GM23338 (cell line): ENCODE measurements around the gene ARHGAP30. TPM values are rescaled to one million over a fixed set of nuclear protein-coding genes. Genes with fewer than 3 reads are reported as not detected.

ENCODE experiments used
- ATAC-seq: fragments of 200-7000 bp; cut with Tn5 transposase; 3 replicates; pipeline ENCODE4 v1.9.1; 2020
- DNase-seq: peaks from one replicate; pipeline ENCODE4 v3.0.0-alpha.2; 2015; ENCODE audit warnings: low spot score
- H2AFZ ChIP-seq: fragments of 200-600 bp; sonication (generic); 2 replicates; pipeline ENCODE4 v1.8.0; 2016; ENCODE audit warnings: antibody characterized with exemption, mild to moderate bottlenecking, moderate library complexity
- H3F3A ChIP-seq: fragments of 200-600 bp; sonication (generic); replicated peaks from 2 replicates; pipeline ENCODE4 v1.8.0; 2017; ENCODE audit warnings: antibody characterized with exemption, mixed run types, low read depth
- H3K27ac ChIP-seq: fragments of 200-600 bp; sonication (generic); 2 replicates; pipeline ENCODE4 v1.6.1; 2016; ENCODE audit warnings: low read depth
- H3K27me3 ChIP-seq: fragments of 200-600 bp; sonication (generic); 2 replicates; pipeline ENCODE4 v1.8.0; 2016; ENCODE audit warnings: mild to moderate bottlenecking, mixed run types, moderate library complexity; ENCODE audit not compliant: insufficient read depth
- H3K36me3 ChIP-seq: fragments of 200-600 bp; sonication (generic); 2 replicates; pipeline ENCODE4 v1.8.0; 2016; ENCODE audit warnings: mild to moderate bottlenecking; ENCODE audit not compliant: insufficient read depth
- H3K4me1 ChIP-seq: fragments of 200-600 bp; sonication (generic); 2 replicates; pipeline ENCODE4 v1.8.0; 2016; ENCODE audit warnings: mild to moderate bottlenecking, moderate library complexity; ENCODE audit not compliant: insufficient read depth
- H3K4me2 ChIP-seq: fragments of 200-600 bp; sonication (generic); 2 replicates; pipeline ENCODE4 v1.7.1; 2017; ENCODE audit warnings: mixed run types
- H3K4me3 ChIP-seq: fragments of 200-600 bp; sonication (generic); 2 replicates; pipeline ENCODE4 v1.6.1; 2016; ENCODE audit warnings: mixed run types
- H3K79me2 ChIP-seq: fragments of 200-600 bp; sonication (generic); replicated peaks from 2 replicates; pipeline ENCODE4 v1.8.0; 2017; ENCODE audit warnings: mild to moderate bottlenecking; ENCODE audit not compliant: insufficient read depth
- H3K9me2 ChIP-seq: fragments of 200-600 bp; sonication (generic); 2 replicates; pipeline ENCODE4 v1.8.0; 2017; ENCODE audit not compliant: insufficient read depth
- H4K20me1 ChIP-seq: fragments of 200-600 bp; sonication (generic); replicated peaks from 2 replicates; pipeline ENCODE4 v1.8.0; 2017; ENCODE audit warnings: mild to moderate bottlenecking; ENCODE audit not compliant: insufficient read depth
- H3K27ac Mint-ChIP-seq: 2 replicates; pipeline ENCODE4 v1.8.0; 2020; ENCODE audit warnings: inconsistent platforms, mild to moderate bottlenecking, moderate library complexity, mixed read lengths
- H3K27me3 Mint-ChIP-seq: 3 replicates; pipeline ENCODE4 v1.8.0; 2022; ENCODE audit warnings: low read depth, mild to moderate bottlenecking, moderate library complexity, mixed read lengths, inconsistent platforms; ENCODE audit not compliant: insufficient read depth, poor library complexity
- H3K36me3 Mint-ChIP-seq: 3 replicates; pipeline ENCODE4 v1.8.0; 2021; ENCODE audit warnings: low read depth, mild to moderate bottlenecking, inconsistent platforms, moderate library complexity, mixed read lengths
- H3K4me1 Mint-ChIP-seq: 3 replicates; pipeline ENCODE4 v1.8.0; 2020; ENCODE audit warnings: mild to moderate bottlenecking, inconsistent platforms, mixed read lengths
- H3K4me3 Mint-ChIP-seq: 3 replicates; pipeline ENCODE4 v1.8.0; 2021; ENCODE audit warnings: moderate library complexity, mild to moderate bottlenecking, inconsistent platforms, mixed read lengths
- H3K9me3 Mint-ChIP-seq: 3 replicates; pipeline ENCODE4 v1.8.0; 2020; ENCODE audit warnings: moderate library complexity, mild to moderate bottlenecking, inconsistent platforms, mixed read lengths
- CREB1 ChIP-seq: fragments of 250-450 bp; sonication (Bioruptor Pico); IDR thresholded peaks from 2 replicates; pipeline ENCODE4 v1.5.0; 2020; ENCODE audit warnings: low read depth, mild to moderate bottlenecking, moderate library complexity
- CTCF ChIP-seq, 2 experiments: fragments of 200-600 bp in 1 of 2; sonication (generic) in 1 of 2; conservative IDR thresholded peaks; 2 replicates each; pipeline versions ENCODE4 v1.5.1 to v1.6.1; 2016 to 2017; ENCODE audit warnings: antibody characterized with exemption in 2 of 2, low read depth in 2 of 2, mild to moderate bottlenecking in 2 of 2, moderate library complexity in 1 of 2
- ETS1 ChIP-seq: IDR thresholded peaks from 2 replicates; pipeline ENCODE4 v1.6.1; 2016; ENCODE audit warnings: antibody characterized with exemption
- EZH2 ChIP-seq: fragments of 200-600 bp; sonication (generic); IDR thresholded peaks from one replicate; pipeline ENCODE4 v1.8.0; 2017; ENCODE audit warnings: antibody characterized with exemption, mild to moderate bottlenecking, low read depth; ENCODE audit not compliant: unreplicated experiment
- EZH2phosphoT487 ChIP-seq: fragments of 200-600 bp; sonication (generic); IDR thresholded peaks from one replicate; pipeline ENCODE4 v1.8.1; 2018; ENCODE audit warnings: antibody characterized with exemption; ENCODE audit not compliant: unreplicated experiment
- JUNB ChIP-seq: IDR thresholded peaks from one replicate; pipeline ENCODE4 v1.6.1; 2016; ENCODE audit warnings: antibody characterized with exemption; ENCODE audit not compliant: unreplicated experiment
- NANOG ChIP-seq: IDR thresholded peaks from 2 replicates; pipeline ENCODE4 v1.6.1; 2016; ENCODE audit warnings: antibody characterized with exemption, borderline replicate concordance
- POLR2AphosphoS5 ChIP-seq: IDR thresholded peaks from 2 replicates; pipeline ENCODE4 v1.6.1; 2016; ENCODE audit warnings: antibody characterized with exemption, low read depth
- REST ChIP-seq: IDR thresholded peaks from one replicate; pipeline ENCODE4 v1.6.1; 2018; ENCODE audit warnings: antibody characterized with exemption; ENCODE audit not compliant: unreplicated experiment
- STAT1 ChIP-seq: IDR thresholded peaks from one replicate; pipeline ENCODE4 v1.6.1; 2016; ENCODE audit warnings: antibody characterized with exemption; ENCODE audit not compliant: unreplicated experiment
- ZNF114 ChIP-seq: fragments of 250-450 bp; sonication (Bioruptor Pico); IDR thresholded peaks from 2 replicates; pipeline ENCODE4 v1.5.0; 2020; ENCODE audit warnings: mild to moderate bottlenecking, moderate library complexity
- ZNF331 ChIP-seq: fragments of 250-450 bp; sonication (Bioruptor Pico); IDR thresholded peaks from 2 replicates; pipeline ENCODE4 v1.5.0; 2020; ENCODE audit warnings: low read depth, mild to moderate bottlenecking, moderate library complexity
- ZNF462 ChIP-seq: fragments of 250-450 bp; sonication (Bioruptor Pico); IDR thresholded peaks from 2 replicates; pipeline ENCODE4 v1.5.0; 2020; ENCODE audit warnings: mild to moderate bottlenecking, moderate library complexity
- polyA plus RNA-seq: library from polyadenylated mRNA; unstranded; fragments of >200 nt; fragmentation: Nextera tagmentation; extraction: Ambion mirVana; gene quantifications from 2 replicates; pipeline ENCODE4 v1.2.1, GENCODE V29; 2016
- total RNA-seq: library from RNA; depleted of rRNA; stranded (reverse); fragments of >200 nt; shearing (Covaris generic); gene quantifications from 2 replicates; pipeline ENCODE4 v1.2.3, GENCODE V29; 2014

Gene ARHGAP30
- total and polyA plus RNA-seq, 2 experiments from 2014 or later, result 0.45 TPM; not detected in 1

GRCh38 chr1:161020509-161021164 lies 49.1 kb downstream of the ARHGAP30 start, which contains the start of gene F11R:
F11R (minus strand) TSS chr1:161021152; CDS start chr1:161021073, 79 bp downstream.
- H3K36me3 ChIP-seq, result no peaks in the 10 kb centered on the region
- H3K9me2 ChIP-seq, result no peaks in the 10 kb centered on the region
- H3K27me3 ChIP-seq, result no peaks in the 10 kb centered on the region
- peak within 1 kb of the TSS; percentile 99 for H3K4me3 ChIP-seq
- peaks cover 19% of the 10 kb centered on the region for H3K36me3 Mint-ChIP-seq
- H3F3A ChIP-seq, result peaks cover 13% of the 10 kb centered on the region
- peaks cover 11% of the 10 kb centered on the region for H3K27me3 Mint-ChIP-seq
- H3K27ac Mint-ChIP-seq, result peak within 1 kb of the TSS; percentile 100
- H2AFZ ChIP-seq, result no peak within 1 kb of the TSS
- ATAC-seq, result peak; percentile 55
- peak within 1 kb of the TSS; percentile 89 for H3K4me3 Mint-ChIP-seq
- H3K79me2 ChIP-seq, result peaks cover 52% of the 10 kb centered on the region
- TF ChIP-seq EZH2, result no peak
- no peak for TF ChIP-seq NANOG
- no peak for TF ChIP-seq STAT1
- no peak for TF ChIP-seq ZNF462 (CRISPR knock-in tag)
- peak in 1 of 2 experiments; percentile 16; a peak in 1 of 4 replicates for TF ChIP-seq CTCF (conservative IDR thresholded peaks at IDR 0.05; ENCODE audit: low read depth in 2 of 2)
- no peak for TF ChIP-seq ZNF114 (CRISPR knock-in tag)
- TF ChIP-seq ZNF331 (CRISPR knock-in tag), result no peak
- TF ChIP-seq EZH2phosphoT487, result no peak
- no peak for TF ChIP-seq REST
- peak; percentile 88 for TF ChIP-seq POLR2AphosphoS5
- TF ChIP-seq ETS1, result 0 out of 2 replicates have a peak, but pooled peaks have one; percentile 1
- TF ChIP-seq CREB1 (CRISPR knock-in tag), result no peak
- no peak for TF ChIP-seq JUNB
- peaks cover 34% of the 10 kb centered on the region for H3K4me1 ChIP-seq
- H3K9me3 Mint-ChIP-seq, result no peaks in the 10 kb centered on the region; the same call in 2 of the 3 replicates
- H3K27ac ChIP-seq, result peak within 1 kb of the TSS; percentile 94
- H3K4me1 Mint-ChIP-seq, result peaks cover 47% of the 10 kb centered on the region
- DNase-seq, result peak; percentile 83
- H4K20me1 ChIP-seq, result peaks cover 29% of the 10 kb centered on the region
- peak within 1 kb of the TSS; percentile 97 for H3K4me2 ChIP-seq
